Vagina (tissue), 2 donors: Measurements from ENCODE around the gene SYNPO2L.

Source experiments
- CTCF ChIP-seq, 3 experiments: fragments of 450-650 bp in 2 of 3; fragments of 200-600 bp in 1 of 3; sonication (generic) in 1 of 3; IDR thresholded peaks; one replicate each; pipeline ENCODE4 v1.5.1; 2017 to 2019; ENCODE audit warnings: antibody characterized with exemption in 3 of 3, mild to moderate bottlenecking in 2 of 3, moderate library complexity in 2 of 3
- POLR2AphosphoS5 ChIP-seq, 2 donors: sonication (generic); formaldehyde crosslinking; IDR thresholded peaks; one replicate each; pipeline ENCODE4 v1.9.0; 2017; ENCODE audit warnings: antibody characterized with exemption in 2 of 2, mild to moderate bottlenecking in 2 of 2, low read depth in 1 of 2; ENCODE audit not compliant: insufficient read depth in 1 of 2

- TF ChIP-seq CTCF (IDR thresholded peaks at IDR 0.05) (no peak), POLR2AphosphoS5 (IDR thresholded peaks at IDR 0.05; ENCODE audit: insufficient read depth in 1 of 2, low read depth in 1 of 2) (no peak)
These were observed 7.8 kb downstream of the SYNPO2L start for GRCh38 chr10:73647875-73648651.
